ENCODE data around the gene ATXN7L1. TPM values are rescaled to one million over a fixed set of nuclear protein-coding genes. Genes with fewer than 3 reads are reported as not detected.

ATXN7L1 gene
- 10.0 and 11.0 TPM in 2 replicates for total RNA-seq

GRCh38 chr7:105876091-105876963 lies at the start of gene ATXN7L1:
Gene ATXN7L1, minus strand, starts transcription at chr7:105876599. Its CDS starts 41 bp downstream, at chr7:105876558.

GRCh38 chr7:105581066-105581811 lies 295.2 kb downstream of the ATXN7L1 start, which contains the start of gene EFCAB10:
Gene EFCAB10, minus strand, starts transcription at chr7:105581493. Its CDS starts 30 bp downstream, at chr7:105581463.

Other genes starting within 250 kb of the ATXN7L1 start
- gene CDHR3, start 86.7 kb upstream of the ATXN7L1 start, total RNA-seq: 3.7 and 4.7 TPM in 2 replicates
- 74.7 and 97.6 TPM in 2 replicates for gene SYPL1, start 235.7 kb upstream of the ATXN7L1 start, total RNA-seq